Esophagus muscularis mucosa (tissue), 4 donors: Measurements from ENCODE around the gene VN1R4. TPM values are rescaled to one million over a fixed set of nuclear protein-coding genes. Genes with fewer than 3 reads are reported as not detected.
"Not testable (repeated sequence)": the region's sequence is repeated elsewhere in the genome, so short reads cannot be mapped to it uniquely, and the experiment has no call there.

Experiments
- DNase-seq: peaks from one replicate; pipeline ENCODE4 v3.0.0-alpha.2; 2017; ENCODE audit errors: extremely low spot score
- H3K27ac ChIP-seq, 4 donors: fragments of 200-600 bp; sonication (generic); replicated peaks in 1 of 4; 1 replicate in 3 of 4; 2 replicates in 1 of 4; pipeline ENCODE4 v1.5.1; 2016 to 2019; ENCODE audit warnings: mild to moderate bottlenecking in 1 of 4
- H3K27me3 ChIP-seq, 4 donors: fragments of 200-600 bp; sonication (generic); one replicate each; pipeline versions ENCODE4 v1.5.1 to v1.6.0; 2016 to 2019
- H3K36me3 ChIP-seq, 4 donors: fragments of 200-600 bp; sonication (generic); one replicate each; pipeline ENCODE4 v1.5.1; 2016 to 2019
- H3K4me1 ChIP-seq, 4 donors: fragments of 200-600 bp; sonication (generic); one replicate each; pipeline ENCODE4 v1.5.1; 2016 to 2019
- H3K4me3 ChIP-seq, 4 donors: fragments of 200-600 bp; sonication (generic); 1 replicate in 2 of 4; 2 replicates in 2 of 4; pipeline ENCODE4 v1.5.1; 2016 to 2019; ENCODE audit warnings: mild to moderate bottlenecking in 4 of 4, moderate library complexity in 1 of 4
- H3K9me3 ChIP-seq, 4 donors: fragments of 200-600 bp; sonication (generic); 1 replicate in 3 of 4; 2 replicates in 1 of 4; pipeline ENCODE4 v1.5.1; 2016 to 2019
- EP300 ChIP-seq: sonication (generic); formaldehyde crosslinking; IDR thresholded peaks from one replicate; pipeline ENCODE4 v1.6.1; 2017; ENCODE audit warnings: antibody characterized with exemption
- POLR2A ChIP-seq: fragments of 450-650 bp; IDR thresholded peaks from one replicate; pipeline ENCODE4 v1.6.1; 2017; ENCODE audit warnings: antibody characterized with exemption, moderate library complexity, mild to moderate bottlenecking, low read depth
- POLR2AphosphoS5 ChIP-seq, 2 donors: sonication (generic); formaldehyde crosslinking; IDR thresholded peaks; one replicate each; pipeline ENCODE4 v1.6.1; 2017; ENCODE audit warnings: antibody characterized with exemption in 2 of 2
- WGBS: methylation state at CpG from one replicate; pipeline ENCODE4 v1.1.5; 2018; 5-methylcytosine and 5-hydroxymethylcytosine counted together
- intact Hi-C: fragments of 100-400 bp; cut with DNase I; formaldehyde crosslinking; loops from one replicate; pipeline ENCODE4 v1.15.1; 2023
- total RNA-seq, 4 donors: library from RNA; depleted of rRNA; stranded (reverse); fragments of >200 nt; gene quantifications; one replicate each; pipeline versions ENCODE4 v1.1.0 to v1.2.1, GENCODE V29; 2016
- TF ChIP-seq, protein P1 (sequence below), 3 experiments: fragments of 200-600 bp in 2 of 3; fragments of 450-650 bp in 1 of 3; sonication (generic) in 2 of 3; IDR thresholded peaks; one replicate each; pipeline ENCODE4 v1.5.1; 2017 to 2019; ENCODE audit warnings: antibody characterized with exemption in 3 of 3, mild to moderate bottlenecking in 2 of 3, moderate library complexity in 1 of 3

The VN1R4 gene
- total RNA-seq, 4 donors from 2014 or later = not detected

DNA sequence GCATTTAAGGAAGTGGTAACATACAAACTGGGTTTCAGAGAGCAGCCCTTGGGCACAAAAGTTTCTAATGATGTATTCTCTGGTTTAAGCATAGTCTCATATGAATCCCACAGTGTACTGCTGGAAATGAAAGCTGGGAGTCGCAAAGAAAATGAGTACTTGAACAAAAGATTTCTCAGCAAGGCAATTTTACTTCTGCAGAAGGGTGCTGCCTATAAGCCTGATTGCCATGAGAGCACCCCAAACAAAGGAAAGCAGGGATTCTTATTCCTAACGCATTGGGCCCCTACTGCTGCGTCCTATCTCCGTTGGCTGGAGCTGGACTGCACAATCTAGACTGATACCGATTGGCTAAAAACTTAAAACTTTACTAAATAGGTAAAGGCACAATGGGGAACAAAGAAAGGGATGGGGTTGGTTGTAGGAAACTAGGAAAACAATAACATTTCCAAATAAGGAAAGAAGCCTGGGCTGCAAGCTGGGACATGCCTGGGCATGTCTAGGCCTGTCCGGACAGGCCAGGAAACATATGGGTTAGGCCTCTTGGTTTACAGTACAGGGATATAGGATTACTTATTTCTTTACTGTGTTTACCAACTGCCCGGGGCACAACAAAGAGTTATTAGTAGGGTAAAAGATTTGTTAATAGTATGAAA, 27.4 kb upstream of the VN1R4 start:
- no peaks in the 10 kb centered on the region for H3K36me3 ChIP-seq
- H3K4me1 ChIP-seq = no peaks in the 10 kb centered on the region
- DNase-seq = no peak
- intact Hi-C loops = no loop called here
- no peak overlapping the region for H3K27ac ChIP-seq
- TF ChIP-seq, protein P1, sequence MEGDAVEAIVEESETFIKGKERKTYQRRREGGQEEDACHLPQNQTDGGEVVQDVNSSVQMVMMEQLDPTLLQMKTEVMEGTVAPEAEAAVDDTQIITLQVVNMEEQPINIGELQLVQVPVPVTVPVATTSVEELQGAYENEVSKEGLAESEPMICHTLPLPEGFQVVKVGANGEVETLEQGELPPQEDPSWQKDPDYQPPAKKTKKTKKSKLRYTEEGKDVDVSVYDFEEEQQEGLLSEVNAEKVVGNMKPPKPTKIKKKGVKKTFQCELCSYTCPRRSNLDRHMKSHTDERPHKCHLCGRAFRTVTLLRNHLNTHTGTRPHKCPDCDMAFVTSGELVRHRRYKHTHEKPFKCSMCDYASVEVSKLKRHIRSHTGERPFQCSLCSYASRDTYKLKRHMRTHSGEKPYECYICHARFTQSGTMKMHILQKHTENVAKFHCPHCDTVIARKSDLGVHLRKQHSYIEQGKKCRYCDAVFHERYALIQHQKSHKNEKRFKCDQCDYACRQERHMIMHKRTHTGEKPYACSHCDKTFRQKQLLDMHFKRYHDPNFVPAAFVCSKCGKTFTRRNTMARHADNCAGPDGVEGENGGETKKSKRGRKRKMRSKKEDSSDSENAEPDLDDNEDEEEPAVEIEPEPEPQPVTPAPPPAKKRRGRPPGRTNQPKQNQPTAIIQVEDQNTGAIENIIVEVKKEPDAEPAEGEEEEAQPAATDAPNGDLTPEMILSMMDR (IDR thresholded peaks at IDR 0.05) = no peak
- TF ChIP-seq EP300 (no peak), POLR2AphosphoS5 (IDR thresholded peaks at IDR 0.05) (no peak), POLR2A (no peak)
- peaks cover 0 to 41% (median 34%) of the 10 kb centered on the region in 4 donors for H3K9me3 ChIP-seq
- H3K4me3 ChIP-seq = no peak overlapping the region
- H3K27me3 ChIP-seq = peaks cover 0 to 5% (median 0%) of the 10 kb centered on the region in 4 donors
- 72% methylated on average over 7 of the region's 7 CpGs for WGBS

DNA sequence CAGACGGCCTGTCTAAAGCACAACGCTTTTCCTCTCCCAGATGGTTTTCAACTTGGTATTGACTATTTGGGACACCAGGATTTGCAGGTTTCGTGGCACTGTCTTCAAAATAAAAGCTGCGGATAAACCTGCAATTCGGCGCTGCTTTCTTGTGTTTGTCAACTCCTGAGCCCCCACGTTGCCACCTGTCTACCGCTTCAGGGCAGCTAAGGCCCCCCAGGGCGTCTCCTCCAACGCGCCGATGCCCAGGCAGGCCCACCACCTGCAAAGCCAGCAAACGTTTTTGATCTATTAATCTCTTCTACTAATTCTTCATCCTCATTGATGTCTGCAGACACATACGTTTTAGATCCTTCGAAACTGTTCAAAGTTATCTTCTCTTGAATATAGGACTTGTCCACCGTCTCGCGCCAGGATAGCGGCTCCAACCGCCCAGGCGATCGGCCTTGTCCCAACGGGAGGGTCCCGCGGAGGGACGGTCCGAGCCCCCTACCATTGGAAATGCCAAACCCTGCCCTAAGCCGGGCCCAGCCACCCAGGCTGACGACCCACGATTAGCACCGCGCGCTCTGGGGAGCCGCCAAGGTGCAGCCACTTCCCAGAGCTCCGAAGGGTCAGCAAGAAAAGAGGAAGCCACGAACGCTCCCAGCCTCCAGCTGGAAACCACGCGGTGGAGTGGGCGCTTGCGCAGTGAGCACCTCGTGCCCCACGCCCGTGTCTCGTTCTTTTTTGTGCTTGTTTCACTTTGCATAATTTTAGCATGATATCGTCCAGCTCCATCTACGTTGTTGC, 23.4 kb upstream of the VN1R4 start:
- Histone ChIP-seq H3K27ac (no peak overlapping the region), H3K4me1 (no peaks in the 10 kb centered on the region), H3K9me3 (peaks cover 0 to 36% (median 30%) of the 10 kb centered on the region in 4 donors), H3K4me3 (no peak overlapping the region), H3K36me3 (no peaks in the 10 kb centered on the region), H3K27me3 (peaks cover 0 to 5% (median 0%) of the 10 kb centered on the region in 4 donors)
- intact Hi-C loops = no loop called here
- TF ChIP-seq POLR2A = no peak
- TF ChIP-seq EP300 = no peak
- TF ChIP-seq, protein P1 (IDR thresholded peaks at IDR 0.05) = no peak
- no peak for TF ChIP-seq POLR2AphosphoS5 (IDR thresholded peaks at IDR 0.05)
- DNase-seq = no peak
- WGBS = 87% methylated on average over 47 of the region's 47 CpGs

DNA sequence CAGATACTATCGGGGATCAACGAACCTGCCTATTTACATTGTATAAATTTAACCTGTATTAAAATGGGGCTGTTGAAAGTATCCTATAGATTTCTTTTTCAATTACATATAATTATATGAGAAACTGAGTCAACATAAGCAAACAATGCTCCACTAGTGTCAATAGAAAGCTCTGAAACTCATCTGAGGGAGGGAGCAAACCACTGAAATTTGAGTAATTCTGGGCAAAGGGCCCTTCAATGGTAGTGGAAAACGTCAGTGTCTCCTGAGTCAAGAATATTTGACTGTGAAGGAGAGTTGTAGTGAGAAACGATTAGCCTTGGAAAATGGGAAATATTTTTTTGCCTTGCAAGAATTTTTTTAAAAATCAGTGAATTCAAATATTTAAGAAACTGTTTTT, 17.6 kb upstream of the VN1R4 start:
- no peak for DNase-seq
- Histone ChIP-seq H3K27me3 (peaks cover 0 to 4% (median 0%) of the 10 kb centered on the region in 4 donors), H3K36me3 (no peaks in the 10 kb centered on the region), H3K27ac (no peak overlapping the region), H3K4me3 (no peak overlapping the region), H3K4me1 (no peaks in the 10 kb centered on the region), H3K9me3 (no peaks in the 10 kb centered on the region)
- intact Hi-C loops = no loop called here
- no peak for TF ChIP-seq POLR2A
- no peak for TF ChIP-seq EP300
- TF ChIP-seq, protein P1 (IDR thresholded peaks at IDR 0.05) = no peak
- TF ChIP-seq POLR2AphosphoS5 (IDR thresholded peaks at IDR 0.05) = no peak
- WGBS = 63% methylated on average over 4 of the region's 4 CpGs

DNA sequence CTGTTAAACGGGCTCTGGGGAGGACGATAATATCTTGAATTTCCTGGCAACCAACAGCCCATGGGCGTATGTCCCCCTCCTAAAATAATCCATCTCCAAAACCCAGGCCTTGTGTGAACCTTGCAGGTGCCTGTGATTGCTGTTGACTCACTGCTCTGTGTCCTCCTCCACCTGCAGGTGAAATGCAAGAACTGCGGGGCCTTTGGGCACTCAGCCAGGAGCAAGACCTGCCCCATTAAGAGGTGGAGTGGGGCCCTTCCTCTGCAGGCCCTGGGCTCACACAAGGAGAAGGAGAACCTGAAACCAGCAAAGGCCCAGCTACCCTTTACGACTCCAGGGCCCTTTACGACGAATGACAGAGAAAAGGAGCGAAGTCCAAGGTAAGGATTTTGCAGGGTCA, 14.4 kb upstream of the VN1R4 start:
- H3K4me3 ChIP-seq, H3K4me1 ChIP-seq, H3K27ac ChIP-seq, DNase-seq, H3K36me3 ChIP-seq, H3K9me3 ChIP-seq, intact Hi-C loops: not testable (repeated sequence)
- 33% methylated on average over 2 of the region's 8 CpGs for WGBS
- H3K27me3 ChIP-seq = peaks cover 0 to 24% (median 0%) of the 10 kb centered on the region in 4 donors

DNA sequence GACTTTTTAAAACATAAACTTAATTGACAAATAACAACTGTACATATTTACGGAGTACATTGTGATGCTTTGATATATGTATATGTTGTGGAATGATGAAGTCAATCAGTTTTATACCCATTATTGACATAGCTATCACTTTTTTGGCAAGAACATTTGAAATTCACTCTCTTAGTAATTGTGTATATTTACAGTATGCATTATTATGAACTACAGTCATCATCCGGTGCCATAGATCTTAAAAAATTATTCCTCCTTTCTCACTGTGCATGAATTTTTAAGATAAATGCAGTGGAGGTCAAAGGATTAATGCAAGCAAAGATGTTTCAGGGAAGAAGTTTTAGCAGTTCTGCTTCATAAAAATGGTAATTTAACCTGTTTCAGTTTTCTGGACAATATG, 8.0 kb upstream of the VN1R4 start:
- no peak overlapping the region for H3K4me3 ChIP-seq
- no peak for DNase-seq
- no peaks in the 10 kb centered on the region for H3K36me3 ChIP-seq
- no peak overlapping the region for H3K27ac ChIP-seq
- TF ChIP-seq EP300 = no peak
- no peak for TF ChIP-seq POLR2AphosphoS5 (IDR thresholded peaks at IDR 0.05)
- no peak for TF ChIP-seq POLR2A
- TF ChIP-seq, protein P1 (IDR thresholded peaks at IDR 0.05) = no peak
- WGBS = 83% methylated on average over 2 of the region's 2 CpGs
- peaks cover 0 to 43% (median 0%) of the 10 kb centered on the region in 4 donors for H3K27me3 ChIP-seq
- no peaks in the 10 kb centered on the region for H3K4me1 ChIP-seq
- no peaks in the 10 kb centered on the region for H3K9me3 ChIP-seq
- intact Hi-C loops = no loop called here
